DMS153 (cell line): ENCODE measurements around the gene NPEPL1.
"Not testable (repeated sequence)": the region's sequence is repeated elsewhere in the genome, so short reads cannot be mapped to it uniquely, and the experiment has no call there.

Source experiments
- DNase-seq: peaks from one replicate; lab custom pipeline; 2025; lab: John Stamatoyannopoulos, UW

Gene NPEPL1

DNA sequence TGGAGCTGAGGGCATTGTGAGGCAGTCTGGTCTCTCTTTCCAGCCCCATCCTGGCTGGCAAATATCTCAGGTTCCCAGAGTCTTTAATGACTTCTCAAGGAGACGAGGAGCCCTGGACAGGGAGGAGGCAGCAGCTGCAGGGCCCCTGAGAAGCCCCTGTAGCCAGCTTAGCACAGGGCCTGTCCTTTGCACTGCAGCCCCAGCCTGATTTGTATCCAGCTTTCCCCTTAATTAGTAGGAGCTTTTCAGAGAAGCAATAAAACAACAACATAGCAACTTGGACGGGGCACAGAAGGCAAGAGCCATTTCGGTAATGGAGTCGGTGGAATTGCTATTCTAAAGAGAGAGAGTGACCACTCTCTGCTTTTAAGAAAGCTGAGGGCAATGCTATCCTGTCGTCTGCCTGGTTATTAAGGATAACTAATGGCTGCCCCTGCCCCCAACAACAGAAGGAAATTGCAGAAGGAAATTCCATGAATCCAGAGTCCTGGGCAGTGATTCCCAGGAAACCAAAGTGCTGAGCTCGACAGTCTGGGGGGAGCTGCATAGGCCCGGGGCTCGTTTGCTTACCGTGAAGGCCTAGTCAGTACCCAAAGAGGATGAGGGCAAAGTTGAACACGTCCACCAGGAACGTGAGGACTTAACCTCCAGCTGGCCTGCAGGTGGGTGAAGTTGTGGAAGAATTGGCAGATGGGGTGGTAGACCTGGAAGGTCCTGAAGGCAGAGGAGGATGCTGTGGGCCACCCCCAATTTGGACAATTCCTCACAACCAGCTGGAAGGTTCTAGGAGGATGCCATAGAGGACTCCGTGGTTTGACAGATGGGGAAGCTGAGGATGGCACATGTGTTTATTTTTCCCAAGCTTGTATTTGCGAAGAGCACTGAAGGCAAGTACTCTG, 50.3 kb downstream of the NPEPL1 start:
- DNase-seq, result no peak

DNA sequence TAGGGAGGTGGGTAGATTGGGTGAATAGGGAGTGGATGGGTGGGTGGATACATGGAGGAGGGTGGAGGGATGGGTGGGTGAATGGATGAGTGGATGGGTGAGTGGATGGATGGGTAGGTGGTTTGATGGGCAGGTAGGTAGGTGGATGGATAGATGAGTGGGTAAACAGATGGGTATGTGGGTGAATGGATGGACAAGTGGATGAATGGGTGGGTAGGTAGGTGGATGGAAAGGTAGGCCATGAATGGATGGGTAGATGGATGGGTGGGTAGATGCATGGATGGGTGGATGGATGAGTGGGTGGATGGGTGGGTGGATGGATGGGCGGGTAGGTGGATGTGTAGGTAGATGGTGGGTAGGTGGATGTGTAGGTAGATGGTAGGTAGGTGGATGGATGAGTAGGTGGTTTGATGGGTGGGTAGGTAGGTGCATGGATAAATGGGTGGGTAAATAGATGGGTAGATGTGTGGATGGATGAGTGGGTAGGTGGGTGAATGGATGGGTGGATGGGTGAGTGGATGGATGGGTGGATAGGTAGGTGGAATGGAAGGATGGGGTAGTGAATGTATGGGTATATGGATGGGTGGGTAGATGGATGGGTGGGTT, 51.4 kb downstream of the NPEPL1 start:
- DNase-seq, result no peak

GRCh38 chr20:58744836-58745235, 52.2 kb downstream of the NPEPL1 start:
- DNase-seq, result no peak

DNA sequence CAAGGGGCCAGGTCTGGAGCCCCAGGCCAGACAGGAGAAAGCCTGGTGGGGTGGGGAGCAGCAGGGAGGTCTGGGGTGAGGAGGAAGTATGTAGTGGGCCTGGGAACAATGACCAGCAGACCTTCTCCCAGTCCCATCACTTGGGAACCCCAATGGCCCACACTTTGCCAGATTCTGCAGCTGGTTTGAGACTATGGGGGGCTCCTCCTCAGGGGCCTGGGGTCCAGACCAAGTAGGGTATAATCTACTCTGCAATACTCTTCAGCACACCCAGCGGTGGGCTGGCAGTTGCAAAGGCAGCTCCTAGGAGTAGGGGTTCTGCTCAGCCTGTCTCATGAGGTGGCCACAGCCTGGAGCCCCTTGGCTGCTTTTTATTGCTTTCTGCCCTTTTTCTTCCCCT, 52.8 kb downstream of the NPEPL1 start:
- DNase-seq, result no peak

DNA sequence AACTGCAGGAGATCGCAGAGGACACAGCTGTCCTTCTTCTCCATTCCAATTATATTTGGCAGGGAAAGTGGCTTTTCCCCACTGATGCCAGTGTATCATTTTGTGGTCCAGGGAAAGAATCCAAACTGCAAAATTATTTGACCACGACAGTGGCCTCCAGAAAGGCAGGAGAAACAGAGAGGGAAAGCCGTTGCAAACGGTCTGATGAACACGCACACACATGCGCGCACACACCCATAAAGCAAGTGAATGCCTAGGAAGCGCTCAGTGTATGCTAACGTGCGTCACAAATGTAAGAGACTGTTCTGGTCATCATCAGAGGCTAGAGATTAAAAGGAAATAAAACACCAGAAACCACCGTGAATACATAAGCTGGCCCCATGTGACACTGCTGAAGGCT, 54.0 kb downstream of the NPEPL1 start:
- no peak for DNase-seq

GRCh38 chr20:58747211-58747610, 54.6 kb downstream of the NPEPL1 start:
- DNase-seq, result no peak

DNA sequence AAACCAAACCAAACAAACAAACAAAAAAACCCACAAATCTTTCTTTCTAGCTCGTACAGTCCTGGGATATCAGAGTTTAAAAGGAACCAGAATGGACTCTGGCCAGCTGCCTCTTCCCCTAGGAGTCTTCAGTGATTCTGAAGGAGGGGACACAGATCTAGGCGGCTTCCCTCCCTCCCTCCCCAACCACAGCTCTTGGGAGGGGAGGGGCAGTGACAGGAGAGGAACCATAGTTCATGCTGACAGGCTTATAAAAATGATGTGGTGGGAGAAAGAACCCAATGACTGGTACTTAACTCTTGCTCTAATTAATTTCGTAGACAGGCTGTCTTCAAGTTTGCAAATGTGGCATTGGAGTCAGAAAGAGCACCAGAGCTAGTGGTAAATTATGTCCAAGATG, 56.0 kb downstream of the NPEPL1 start:
- no peak for DNase-seq

GRCh38 chr20:58749098-58749769, 56.6 kb downstream of the NPEPL1 start:
- no peak for DNase-seq

GRCh38 chr20:58749979-58750378, 57.4 kb downstream of the NPEPL1 start:
- no peak for DNase-seq

GRCh38 chr20:58750706-58751105, 58.1 kb downstream of the NPEPL1 start:
- DNase-seq, result not testable (repeated sequence)

- DNase-seq, result no peak
Observed at GRCh38 chr20:58751979-58752378, 59.4 kb downstream of the NPEPL1 start.

DNA sequence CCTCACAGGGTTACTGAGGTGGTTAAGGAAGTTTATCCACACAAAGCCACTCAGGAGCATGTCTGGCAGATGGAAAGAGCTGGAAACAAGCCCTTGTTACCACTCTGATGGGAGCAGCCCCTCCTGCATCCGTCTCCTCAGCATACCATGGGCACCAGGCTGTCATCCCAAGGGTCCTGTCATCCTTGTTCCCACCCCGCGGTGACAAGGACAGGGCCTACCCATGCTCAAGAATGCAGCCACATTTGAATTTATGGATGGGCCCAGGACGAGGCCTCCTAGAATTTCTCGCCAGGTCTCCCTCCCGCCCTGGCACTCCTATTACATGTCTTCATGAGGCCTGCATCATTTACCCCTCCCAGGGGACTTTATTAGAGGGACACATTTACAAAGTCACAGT, 60.0 kb downstream of the NPEPL1 start:
- DNase-seq, result no peak

- DNase-seq, result no peak
Observed at GRCh38 chr20:58753267-58753921, 60.8 kb downstream of the NPEPL1 start.

- no peak for DNase-seq
Observed at GRCh38 chr20:58753922-58754551, 61.4 kb downstream of the NPEPL1 start.

DNA sequence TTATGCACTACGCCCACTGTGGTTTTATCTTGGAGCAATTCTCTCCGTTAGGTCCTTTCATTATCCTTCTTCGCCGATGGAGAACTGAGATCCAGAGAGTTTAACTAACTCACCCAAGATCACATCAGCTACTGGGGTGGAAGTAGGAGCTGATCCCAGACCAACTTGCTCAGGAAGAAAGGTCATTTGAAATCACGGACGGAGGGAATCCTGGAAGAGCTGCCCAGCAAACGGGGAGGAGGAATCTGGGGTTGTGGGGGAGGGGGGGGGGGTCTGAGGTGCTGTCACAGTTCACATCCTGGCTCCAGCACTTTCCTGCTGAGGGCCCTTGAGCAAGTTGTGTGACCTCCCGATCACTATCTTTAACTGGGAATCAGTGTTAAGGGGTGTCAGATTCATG, 62.0 kb downstream of the NPEPL1 start:
- no peak for DNase-seq

DNA sequence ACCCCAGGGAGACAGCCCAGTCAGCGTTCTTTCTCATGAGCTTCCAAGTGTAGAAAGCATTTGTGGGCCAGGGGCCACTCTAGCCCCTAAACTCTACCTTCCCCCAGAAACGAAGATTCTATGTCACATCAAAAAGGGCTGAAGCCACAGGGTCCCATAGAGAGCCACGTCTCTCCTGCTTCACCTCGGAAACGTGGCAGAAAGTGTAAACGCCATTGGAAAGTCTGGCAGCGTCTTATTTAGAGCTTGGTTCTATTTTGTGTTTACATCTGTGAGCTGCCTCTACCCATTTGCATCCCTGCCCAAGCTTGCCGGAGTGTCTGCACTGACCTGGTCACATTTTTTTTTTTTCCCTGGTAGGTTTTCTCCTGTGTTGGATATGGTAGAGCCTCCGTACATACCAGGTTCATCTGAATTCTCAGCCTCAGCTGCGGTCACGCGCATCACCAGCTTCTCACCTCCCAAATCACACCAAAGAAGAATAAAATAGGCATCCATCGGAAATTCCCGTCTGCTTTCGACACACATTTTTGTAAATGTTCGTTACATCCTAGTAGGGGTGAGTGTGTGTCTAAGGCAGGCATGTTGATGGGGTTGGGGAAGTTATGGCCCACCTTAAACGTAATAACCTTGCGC, 62.6 kb downstream of the NPEPL1 start:
- no peak for DNase-seq

- no peak for DNase-seq
Observed at GRCh38 chr20:58755766-58756449, 63.3 kb downstream of the NPEPL1 start.

GRCh38 chr20:58756450-58756775, 63.8 kb downstream of the NPEPL1 start:
- DNase-seq, result no peak

- DNase-seq, result not testable (repeated sequence)
Observed at GRCh38 chr20:58757647-58758046, 65.0 kb downstream of the NPEPL1 start.

- no peak for DNase-seq
Observed at GRCh38 chr20:58759947-58760346, 67.3 kb downstream of the NPEPL1 start.

- DNase-seq, result no peak
Observed at GRCh38 chr20:58760856-58761255, 68.3 kb downstream of the NPEPL1 start.
